NCI-H2081 treated with DMSO at 0.1 percent for 48 hours (cell line): ENCODE measurements around the gene ARHGEF38.
A peak's percentile ranks its signal among the peaks of the same experiment; 100 is the strongest.
"Not testable (repeated sequence)": the region's sequence is repeated elsewhere in the genome, so short reads cannot be mapped to it uniquely, and the experiment has no call there.

Experiments
- DNase-seq: peaks from one replicate; lab custom pipeline; 2025; lab: John Stamatoyannopoulos, UW

Gene ARHGEF38

GRCh38 chr4:105609819-105610218, 57.4 kb downstream of the ARHGEF38 start:
- DNase-seq, result not testable (repeated sequence)

GRCh38 chr4:105613306-105613705, 60.9 kb downstream of the ARHGEF38 start:
- DNase-seq, result peak; percentile 25

- DNase-seq, result peak; percentile 71
Observed at GRCh38 chr4:105619188-105619931, 66.9 kb downstream of the ARHGEF38 start.

- DNase-seq, result no peak
Observed at GRCh38 chr4:105620640-105621323, 68.4 kb downstream of the ARHGEF38 start.

GRCh38 chr4:105622269-105622668, 69.8 kb downstream of the ARHGEF38 start:
- DNase-seq, result no peak

GRCh38 chr4:105623099-105623498, 70.7 kb downstream of the ARHGEF38 start:
- no peak for DNase-seq

- no peak for DNase-seq
Observed at GRCh38 chr4:105624530-105624929, 72.1 kb downstream of the ARHGEF38 start.

- DNase-seq, result no peak
Observed at GRCh38 chr4:105625214-105625613, 72.8 kb downstream of the ARHGEF38 start.

- no peak for DNase-seq
Observed at GRCh38 chr4:105626846-105627245, 74.4 kb downstream of the ARHGEF38 start.

GRCh38 chr4:105627620-105628019, 75.2 kb downstream of the ARHGEF38 start:
- DNase-seq, result no peak

- DNase-seq, result no peak
Observed at GRCh38 chr4:105630670-105631655, 78.5 kb downstream of the ARHGEF38 start.

GRCh38 chr4:105631818-105632400, 79.5 kb downstream of the ARHGEF38 start:
- no peak for DNase-seq

- DNase-seq, result no peak
Observed at GRCh38 chr4:105632599-105632998, 80.2 kb downstream of the ARHGEF38 start.

GRCh38 chr4:105633241-105633640, 80.8 kb downstream of the ARHGEF38 start:
- no peak for DNase-seq

GRCh38 chr4:105634402-105635080, 82.1 kb downstream of the ARHGEF38 start:
- DNase-seq, result no peak

GRCh38 chr4:105637408-105638176, 85.2 kb downstream of the ARHGEF38 start:
- DNase-seq, result no peak

- DNase-seq, result no peak
Observed at GRCh38 chr4:105641845-105642244, 89.4 kb downstream of the ARHGEF38 start.

- no peak for DNase-seq
Observed at GRCh38 chr4:105644257-105644656, 91.8 kb downstream of the ARHGEF38 start.

GRCh38 chr4:105645440-105645839, 93.0 kb downstream of the ARHGEF38 start:
- no peak for DNase-seq

- no peak for DNase-seq
Observed at GRCh38 chr4:105650190-105650589, 97.8 kb downstream of the ARHGEF38 start.

- DNase-seq, result no peak
Observed at GRCh38 chr4:105651884-105652283, 99.5 kb downstream of the ARHGEF38 start.
